HG02885 (cell line): ENCODE measurements around the gene TXNIP.
A peak's percentile ranks its signal among the peaks of the same experiment; 100 is the strongest.

Source experiments
- ATAC-seq: cut with Tn5 transposase; IDR thresholded peaks from one replicate; pipeline ENCODE4 v1.9.1; 2021; ENCODE audit warnings: mild to moderate bottlenecking; ENCODE audit not compliant: unreplicated experiment, poor library complexity

TXNIP gene

GRCh38 chr1:146013559-146013922, 17.2 kb upstream of the TXNIP start:
- ATAC-seq: no peak

- ATAC-seq: no peak
These were observed 16.6 kb upstream of the TXNIP start for GRCh38 chr1:146012703-146013558.

DNA sequence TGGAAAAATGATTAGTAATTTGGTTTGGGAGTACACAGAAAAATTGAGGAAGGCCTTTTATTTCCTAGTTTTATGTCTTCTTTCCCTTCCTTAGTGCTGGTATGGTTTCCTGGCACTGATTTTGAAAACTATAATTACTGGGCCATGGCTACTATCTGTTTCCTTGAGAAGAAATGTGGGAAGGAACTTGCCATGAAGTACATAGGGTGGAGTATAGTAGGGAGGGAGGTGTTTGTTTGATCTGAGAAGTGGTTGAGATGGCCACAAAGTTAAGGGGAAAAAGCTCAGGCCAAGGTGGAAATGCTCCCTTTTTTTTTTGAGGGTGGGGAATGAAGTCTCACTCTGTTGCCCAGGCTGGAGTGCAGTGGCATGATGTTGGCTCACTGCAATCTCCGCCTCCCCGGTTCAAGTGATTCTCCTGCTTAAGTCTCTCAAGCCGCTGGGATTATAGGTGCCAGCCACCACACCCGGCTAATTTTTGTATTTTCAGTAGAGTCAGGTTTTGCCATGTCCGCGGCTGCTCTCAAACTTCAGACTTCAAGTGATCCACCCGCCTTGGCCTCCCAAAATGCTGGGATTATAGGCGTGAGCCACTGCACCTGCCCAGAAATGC, 13.9 kb upstream of the TXNIP start:
- ATAC-seq: no peak

DNA sequence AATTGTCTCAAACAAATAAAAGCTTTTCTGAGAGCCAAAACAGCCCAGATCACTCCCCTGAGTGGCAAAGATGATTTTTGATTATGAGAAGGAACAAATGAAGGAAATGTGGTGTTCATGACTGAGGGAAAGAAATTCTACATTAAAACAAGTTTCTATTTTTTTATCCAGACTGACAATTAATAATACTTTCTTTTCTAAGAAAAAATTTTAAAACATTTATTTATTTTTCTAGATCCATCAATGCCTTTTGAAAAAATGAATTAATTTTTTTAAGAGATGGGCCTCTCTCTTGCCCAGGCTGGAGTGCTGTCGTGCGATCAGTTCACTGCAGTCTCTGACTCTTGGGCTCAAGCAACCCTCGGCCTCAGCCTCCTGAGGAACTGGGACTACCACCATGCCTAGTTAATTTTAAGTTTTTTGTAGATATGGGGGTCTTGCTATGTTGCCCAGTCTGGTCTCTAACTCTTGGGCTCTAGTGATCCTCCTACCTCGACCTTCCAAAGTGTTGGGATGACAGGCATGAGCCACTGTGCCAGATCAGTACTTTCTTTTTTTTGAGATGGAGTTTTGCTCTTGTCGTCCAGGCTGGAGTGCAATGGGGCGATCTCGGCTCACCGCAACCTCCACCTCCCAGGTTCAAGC, 11.2 kb upstream of the TXNIP start:
- no peak for ATAC-seq

- ATAC-seq: no peak
These were observed 5.3 kb upstream of the TXNIP start for GRCh38 chr1:146001709-146002108.

DNA sequence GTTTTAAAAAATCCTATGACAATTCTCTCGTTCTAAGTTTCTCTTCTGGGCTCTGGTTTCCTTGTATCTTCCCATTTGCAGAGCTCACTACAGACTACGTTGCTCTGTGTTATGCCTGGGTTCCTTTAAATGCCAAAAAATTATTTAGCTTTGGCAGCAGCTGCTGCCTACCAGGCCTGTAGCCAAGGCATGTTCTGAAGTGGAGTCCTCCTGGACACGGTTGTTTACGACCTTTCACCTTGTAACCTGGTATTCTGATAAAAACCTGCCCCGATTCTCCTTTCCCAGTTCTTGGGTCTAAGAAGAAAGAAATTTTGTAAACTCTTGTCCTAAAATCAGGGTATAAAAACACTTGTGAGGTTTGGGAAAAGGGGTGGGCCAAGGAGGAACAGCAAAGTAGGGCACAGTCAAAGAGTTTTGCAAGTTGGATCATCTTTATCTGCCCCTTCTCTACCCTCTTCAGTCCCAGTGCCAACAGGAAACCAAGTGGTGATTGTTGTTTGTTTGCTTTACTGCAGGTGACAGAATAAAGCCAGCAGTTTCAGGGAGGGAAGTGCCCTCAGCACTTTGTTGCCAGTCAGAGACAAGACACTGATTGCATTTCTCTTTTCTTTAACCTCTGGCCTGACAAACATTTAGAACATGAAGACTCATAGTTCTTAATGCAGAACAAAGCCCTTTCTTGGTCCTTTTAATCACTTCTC, 3.1 kb upstream of the TXNIP start:
- ATAC-seq: no peak

DNA sequence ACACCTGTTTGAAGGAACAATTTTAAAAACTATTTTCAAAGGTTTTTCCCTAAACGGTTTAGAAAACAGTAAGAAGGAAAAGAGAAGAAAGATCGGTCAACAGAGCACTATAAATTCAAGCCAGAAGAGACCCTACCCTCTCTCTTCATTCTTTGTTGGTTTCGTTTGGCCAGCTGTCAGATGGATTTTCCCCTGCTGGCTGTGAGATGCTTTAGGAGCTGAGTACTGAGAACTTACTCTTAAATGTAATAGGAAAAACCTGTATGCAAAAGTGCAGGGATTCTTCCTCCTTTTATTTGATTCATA, 1.3 kb upstream of the TXNIP start:
- ATAC-seq: no peak

DNA sequence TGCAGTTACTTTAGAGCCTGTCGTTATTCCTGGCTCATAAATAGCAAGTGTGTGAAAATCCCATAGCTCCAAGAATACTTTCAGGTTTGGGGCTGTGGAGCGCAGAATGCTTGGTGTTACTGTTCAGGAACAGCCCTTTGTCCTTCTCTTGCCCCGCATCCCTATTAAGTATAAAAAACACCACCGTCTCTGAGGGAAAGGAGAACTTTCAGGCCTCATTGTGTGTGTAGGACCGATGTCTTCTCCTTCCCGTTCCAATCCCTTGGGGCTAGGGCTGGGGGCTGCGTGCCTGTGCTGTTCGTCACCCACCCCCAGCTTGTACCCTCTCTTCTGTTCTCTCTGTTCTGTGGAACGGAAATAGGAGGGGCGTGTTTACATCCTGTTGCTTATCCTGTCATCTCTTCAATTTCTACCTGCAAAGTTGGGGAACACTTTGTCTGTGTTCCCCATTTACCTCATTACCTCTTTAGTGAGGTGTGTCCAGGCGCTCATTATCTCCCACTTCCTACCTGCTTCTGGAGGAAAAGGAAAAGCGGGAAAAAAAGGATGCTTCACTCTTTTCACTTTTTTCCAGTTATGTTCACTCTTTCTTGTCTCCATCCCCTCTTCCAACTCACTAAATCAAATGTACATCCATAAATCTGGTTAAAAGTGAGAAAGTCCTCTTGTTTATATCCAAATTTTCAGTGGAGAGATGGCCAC, 788 bp upstream of the TXNIP start:
- ATAC-seq: peak; percentile 41

DNA sequence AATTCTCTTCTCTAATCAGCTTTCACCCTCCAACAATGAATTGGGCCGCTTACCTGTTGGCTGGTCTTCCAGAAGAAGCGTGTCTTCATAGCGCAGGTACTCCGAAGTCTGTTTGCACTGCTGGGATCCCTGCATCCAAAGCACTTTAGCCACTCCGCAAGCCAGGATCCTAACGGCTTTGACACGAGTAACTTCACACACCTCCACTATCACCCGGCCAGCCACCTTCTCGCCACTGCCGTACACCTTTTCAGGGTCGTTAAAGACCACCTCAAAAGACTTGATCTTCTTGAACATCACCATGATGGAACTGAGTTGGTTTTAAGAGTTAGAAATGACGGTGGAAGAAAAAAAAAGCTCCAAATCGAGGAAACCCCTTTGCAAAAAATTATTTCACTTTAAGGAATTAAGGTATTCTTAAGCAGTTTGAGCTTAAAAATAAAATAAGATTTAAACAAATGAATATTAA, 381 bp downstream of the TXNIP start:
- ATAC-seq: no peak

GRCh38 chr1:145995148-145995881, 1.1 kb downstream of the TXNIP start:
- no peak for ATAC-seq

DNA sequence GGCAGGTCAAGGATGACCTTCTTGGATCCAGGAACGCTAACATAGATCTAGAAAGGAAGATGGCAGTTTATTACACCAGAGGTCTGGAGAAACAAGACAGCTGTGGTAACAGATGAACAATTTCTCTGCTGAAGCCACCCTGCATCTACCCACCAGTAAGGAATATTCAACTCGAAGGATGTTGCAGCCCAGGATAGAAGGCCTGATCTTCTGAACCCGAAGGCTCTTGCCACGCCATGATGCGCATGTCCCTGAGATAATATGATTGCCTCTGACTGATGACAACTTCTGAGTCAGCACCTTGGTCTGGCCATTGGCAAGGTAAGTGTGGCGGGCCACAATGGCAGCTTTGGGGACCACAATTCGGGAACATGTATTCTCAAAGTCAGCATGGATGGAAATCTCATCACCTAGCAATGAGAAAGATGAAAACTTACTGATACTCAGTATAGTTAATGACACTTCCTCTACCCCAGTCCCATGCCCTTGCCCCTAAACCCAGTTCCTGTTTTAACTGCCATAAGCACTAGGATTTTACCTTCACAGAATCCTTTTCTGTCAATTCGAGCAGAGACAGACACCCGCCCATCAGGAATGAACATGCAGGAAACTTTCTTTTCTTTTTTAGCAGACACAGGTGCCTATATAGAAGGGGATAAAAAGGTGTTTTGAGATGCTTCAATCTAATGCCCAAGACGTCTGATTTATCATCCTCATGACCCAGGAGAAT, 1.8 kb downstream of the TXNIP start:
- ATAC-seq: no peak

DNA sequence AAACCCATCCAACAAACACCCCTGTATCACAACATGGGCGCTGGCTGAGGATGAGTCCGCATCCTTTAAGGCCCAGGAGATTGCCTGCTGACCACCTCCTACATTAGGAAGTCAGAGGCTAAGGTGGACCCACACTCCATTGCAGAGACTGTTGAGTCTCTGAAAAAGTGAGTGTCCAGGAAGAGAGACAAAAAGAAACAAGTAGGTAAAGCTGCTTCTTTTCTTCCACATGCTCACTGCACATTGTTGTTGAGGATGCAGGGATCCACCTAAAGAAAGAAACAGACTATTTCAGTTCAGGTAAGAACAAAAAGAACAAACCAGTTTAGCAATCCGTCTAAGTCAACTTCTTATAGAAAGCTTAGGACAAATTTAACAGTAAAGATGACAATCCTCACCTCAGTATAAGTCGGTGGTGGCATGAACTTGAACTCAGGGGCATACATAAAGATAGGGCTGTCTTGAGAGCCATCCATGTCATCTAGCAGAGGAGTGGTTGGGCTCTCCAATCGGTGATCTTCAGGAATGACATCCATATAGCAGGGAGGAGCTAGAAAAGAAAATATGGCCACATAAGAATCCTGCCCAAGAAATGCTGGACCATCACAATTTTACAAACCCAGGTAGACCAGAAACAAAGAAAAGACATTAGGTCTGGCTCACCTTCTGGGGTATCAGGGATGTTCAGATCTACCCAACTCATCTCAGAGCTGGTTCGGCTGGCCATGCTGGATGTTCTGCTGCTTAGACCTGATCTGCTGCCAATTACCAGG, 2.6 kb downstream of the TXNIP start:
- no peak for ATAC-seq

DNA sequence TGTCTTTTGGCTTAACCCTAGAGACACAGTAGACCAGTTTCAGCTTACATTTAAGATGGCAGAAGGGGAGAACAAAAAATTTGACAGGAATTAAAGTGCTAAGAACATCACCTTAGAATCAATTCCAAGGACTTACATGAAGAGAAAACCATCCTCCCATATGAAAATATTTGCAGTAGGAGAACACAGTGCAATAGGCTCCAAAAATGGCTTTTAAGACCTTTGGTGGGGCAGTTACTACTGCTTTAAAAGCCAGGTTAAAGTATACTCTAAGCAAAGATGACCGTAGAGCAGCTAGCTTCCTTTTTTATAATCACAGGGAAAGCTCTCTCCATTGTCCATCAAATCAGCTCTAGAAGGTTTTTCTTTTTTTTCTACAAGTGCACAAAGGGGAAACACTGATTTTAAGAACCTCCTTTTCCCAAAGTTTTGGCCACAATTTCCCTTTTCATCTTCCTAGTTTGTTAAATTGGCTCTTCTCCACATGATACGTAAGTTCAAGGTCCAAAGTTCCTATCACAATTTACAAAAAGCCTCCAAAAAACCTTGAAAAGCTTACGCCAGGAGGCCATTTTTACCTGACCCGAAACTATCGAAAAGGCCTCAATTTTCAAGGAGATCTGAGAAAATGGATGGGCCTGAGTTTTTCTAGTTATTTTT, 3.3 kb downstream of the TXNIP start:
- no peak for ATAC-seq

- ATAC-seq: no peak
These were observed 3.9 kb downstream of the TXNIP start for GRCh38 chr1:145992502-145992936.

- ATAC-seq: no peak
These were observed 4.5 kb downstream of the TXNIP start for GRCh38 chr1:145991735-145992412.

DNA sequence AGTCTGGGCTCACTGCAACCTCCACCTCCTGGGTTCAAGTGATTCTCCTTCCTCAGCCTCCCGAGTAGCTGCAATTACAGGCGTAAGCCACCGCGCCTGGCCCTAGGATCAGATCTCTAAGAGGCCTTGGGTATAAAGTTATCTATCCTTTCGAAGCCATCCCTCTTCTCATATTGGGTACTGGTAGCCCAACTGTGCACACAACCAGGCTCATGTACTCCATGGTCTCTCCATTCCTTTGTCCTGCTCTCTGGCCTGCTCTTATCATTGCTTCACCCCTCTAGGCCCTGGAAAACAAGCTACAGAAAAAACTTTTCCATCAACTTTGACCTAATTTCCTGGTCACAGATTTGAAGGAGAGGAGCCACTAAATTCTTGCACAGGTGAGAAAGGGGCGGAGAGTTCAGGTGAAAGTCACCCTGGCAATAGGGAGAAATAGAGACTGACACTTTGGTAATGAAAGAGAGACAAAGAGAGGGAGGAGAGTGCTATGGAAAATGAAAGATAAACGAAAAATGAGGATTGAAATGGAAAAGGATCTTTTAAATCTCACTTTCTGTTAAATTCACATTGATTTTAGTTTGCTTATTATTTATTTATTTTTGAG, 6.0 kb downstream of the TXNIP start:
- ATAC-seq: no peak

GRCh38 chr1:145988773-145989172, 7.6 kb downstream of the TXNIP start:
- ATAC-seq: no peak
